K562 (cell line): ENCODE results near the gene NACC1. TPM values are rescaled to one million over a fixed set of nuclear protein-coding genes. Genes with fewer than 3 reads are reported as not detected.
A peak's percentile ranks its signal among the peaks of the same experiment; 100 is the strongest.

Experiments
- CBFA2T2 ChIP-seq: fragments of 450-650 bp; conservative IDR thresholded peaks from 2 replicates; pipeline ENCODE4 v1.6.1; 2017; ENCODE audit warnings: mild to moderate bottlenecking
- HDAC1 ChIP-seq, 2 experiments: fragments of 450-650 bp; IDR thresholded peaks; 2 replicates each; pipeline ENCODE4 v1.6.1; 2016 to 2017; ENCODE audit warnings: inconsistent platforms in 1 of 2, mild to moderate bottlenecking in 1 of 2, moderate library complexity in 1 of 2
- MAZ ChIP-seq, 2 experiments: fragments of 450-650 bp in 1 of 2; sonication (generic) in 1 of 2; formaldehyde crosslinking; IDR thresholded peaks in 1 of 2; conservative IDR thresholded peaks in 1 of 2; 2 replicates each; pipeline versions ENCODE4 v1.4.0 to v1.5.0; 2020; ENCODE audit warnings: mild to moderate bottlenecking in 1 of 2, missing genetic modification reagents in 1 of 2
- SAFB2 ChIP-seq: fragments of 200-400 bp; formaldehyde crosslinking; IDR thresholded peaks from 2 replicates; pipeline ENCODE4 v1.6.1; 2018; ENCODE audit warnings: borderline replicate concordance, low read length, low read depth, moderate library complexity; ENCODE audit not compliant: severe bottlenecking
- SP1 ChIP-seq: sonication (generic); formaldehyde crosslinking; IDR thresholded peaks from 2 replicates; pipeline ENCODE4 v1.8.1; 2022; ENCODE audit warnings: mild to moderate bottlenecking, missing genetic modification reagents
- TAF1 ChIP-seq: IDR thresholded peaks from 2 replicates; pipeline ENCODE4 v1.6.1; 2011; ENCODE audit warnings: mild to moderate bottlenecking, low read length, moderate library complexity; ENCODE audit not compliant: insufficient read depth, control insufficient read depth, severe bottlenecking; ENCODE audit errors: extremely low read depth
- TEAD1 ChIP-seq, 2 experiments: fragments of 450-650 bp in 1 of 2; sonication (generic) in 1 of 2; formaldehyde crosslinking; IDR thresholded peaks; 2 replicates each; pipeline versions ENCODE4 v1.4.0 to v1.8.0; 2020 to 2022; ENCODE audit warnings: mild to moderate bottlenecking in 2 of 2, missing genetic modification reagents in 1 of 2
- U2AF1 ChIP-seq: fragments of 200-400 bp; formaldehyde crosslinking; optimal IDR thresholded peaks from 2 replicates; pipeline ENCODE3; 2017; ENCODE audit warnings: mild to moderate bottlenecking, low read depth, low read length, moderate library complexity
- ZNF76 ChIP-seq: fragments of 250-450 bp; sonication (Bioruptor Pico); IDR thresholded peaks from 2 replicates; pipeline ENCODE4 v1.4.0; 2020; ENCODE audit warnings: mild to moderate bottlenecking, moderate library complexity, borderline replicate concordance
- ZNF79 ChIP-seq: fragments of 250-450 bp; sonication (Bioruptor Pico); IDR thresholded peaks from 2 replicates; pipeline ENCODE4 v1.4.0; 2020; ENCODE audit warnings: low read depth, mild to moderate bottlenecking, moderate library complexity
- ZNF830 ChIP-seq: fragments of 250-450 bp; sonication (Bioruptor Pico); IDR thresholded peaks from 2 replicates; pipeline ENCODE4 v1.5.0; 2021; ENCODE audit warnings: mild to moderate bottlenecking
- ZSCAN29 ChIP-seq: fragments of 450-650 bp; IDR thresholded peaks from 2 replicates; pipeline ENCODE4 v1.6.1; 2017
- polyA plus RNA-seq, 8 experiments: library from polyadenylated mRNA; depleted of rRNA in 4 of 8; stranded (reverse) in 5 of 8; unstranded in 3 of 8; fragments of >200 nt; fragmentation: Nextera tagmentation in 2 of 8; fragmentation: Illumina TruSeq in 1 of 8; extraction: Ambion mirVana in 2 of 8; extraction: Trizol in 1 of 8; gene quantifications; 2 replicates each; pipeline versions ENCODE4 v1.2.1 to v1.2.3, GENCODE V29; 2011 to 2014; ENCODE audit warnings: inconsistent platforms in 1 of 8, missing spikeins in 1 of 8
- total RNA-seq, 7 experiments: library from RNA; depleted of rRNA in 6 of 7; stranded (reverse); fragments of >200 nt in 6 of 7; fragmentation: Illumina TruSeq in 2 of 7; extraction: Trizol in 2 of 7; gene quantifications; 2 replicates each; pipeline versions ENCODE4 v1.2.1 to v1.2.3, GENCODE V29; 2011 to 2021; ENCODE audit warnings: low replicate concordance in 1 of 7
- TF ChIP-seq, protein P1 (sequence below): conservative IDR thresholded peaks from 2 replicates; pipeline ENCODE4 v1.6.1; 2011; ENCODE audit warnings: low read depth, mild to moderate bottlenecking, low read length; ENCODE audit not compliant: control insufficient read depth
- TF ChIP-seq, protein P2 (sequence below), 2 experiments: fragments of 450-650 bp in 1 of 2; IDR thresholded peaks; 2 replicates each; pipeline ENCODE4 v1.6.1; 2011 to 2017; ENCODE audit warnings: low read depth in 2 of 2, antibody characterized with exemption in 1 of 2, borderline replicate concordance in 1 of 2, low read length in 1 of 2, mild to moderate bottlenecking in 1 of 2, mixed read lengths in 1 of 2; ENCODE audit not compliant: control insufficient read depth in 1 of 2
- TF ChIP-seq, protein P3 (sequence below), 2 experiments: fragments of 200-800 bp in 1 of 2; sonication (Bioruptor generic) in 1 of 2; sonication (generic) in 1 of 2; formaldehyde crosslinking in 1 of 2; IDR thresholded peaks in 1 of 2; conservative IDR thresholded peaks in 1 of 2; 2 replicates each; pipeline versions ENCODE4 v1.5.0 to v1.6.1; 2016 to 2020; ENCODE audit warnings: missing compliant biosample characterization in 1 of 2, missing genetic modification characterization in 1 of 2, missing genetic modification reagents in 1 of 2
- TF ChIP-seq, protein P4 (sequence below), 2 experiments: IDR thresholded peaks; 2 replicates each; pipeline ENCODE4 v1.6.1; 2011; ENCODE audit warnings: borderline replicate concordance in 1 of 2, control low read depth in 1 of 2, low read depth in 1 of 2, low read length in 1 of 2, mild to moderate bottlenecking in 1 of 2, mixed read lengths in 1 of 2, moderate library complexity in 1 of 2; ENCODE audit not compliant: insufficient read depth in 1 of 2, insufficient read length in 1 of 2, poor library complexity in 1 of 2, severe bottlenecking in 1 of 2; ENCODE audit errors: extremely low read depth in 1 of 2

NACC1 gene
- total and polyA plus RNA-seq, 9 of the 15 experiments (the other 6 are each of a cell fraction or from before 2014, with no cell fraction given), result 0.04 to 96.6 (median 25.8) TPM

DNA sequence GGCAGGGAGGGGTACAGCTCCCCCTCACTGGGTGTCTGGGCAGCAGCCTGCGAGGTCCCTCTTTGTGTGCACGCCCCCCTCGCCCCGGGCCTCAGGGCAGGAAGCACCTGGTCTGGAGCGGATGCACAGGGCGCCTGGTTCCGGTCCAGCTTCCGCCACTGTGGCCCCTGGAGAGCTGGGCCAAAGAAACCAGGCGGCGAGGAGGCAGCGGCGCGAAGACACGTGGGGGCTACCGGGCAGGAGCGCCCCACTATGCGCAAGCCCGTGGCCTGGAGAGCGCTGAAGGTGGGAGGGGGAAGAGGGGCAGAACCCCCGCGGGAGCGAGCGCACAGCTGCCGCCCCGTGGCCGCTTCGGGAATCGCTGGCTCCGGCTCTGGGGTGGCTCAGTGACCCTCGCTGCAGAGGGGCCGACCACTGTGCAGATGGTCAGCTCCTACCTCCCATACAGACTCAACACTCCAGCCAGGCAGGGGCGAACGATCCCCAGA lies 13.7 kb upstream of the NACC1 start (continued):
- peak; percentile 99 for TF ChIP-seq MAZ (CRISPR knock-in tag; conservative IDR thresholded peaks at IDR 0.05 in 1 of 2, IDR thresholded peaks at IDR 0.05 in 1 of 2)
- TF ChIP-seq ZNF79 (CRISPR knock-in tag), result 0 out of 2 replicates have a peak, but pooled peaks have one; percentile 18
- no peak for TF ChIP-seq SAFB2
- peak; percentile 84; the same call in 1 of the 2 replicates for TF ChIP-seq ZNF76
- TF ChIP-seq HDAC1 (IDR thresholded peaks at IDR 0.05), result peak in 1 of 2 experiments; percentile 69; a peak in 2 of 4 replicates
- TF ChIP-seq, protein P1, sequence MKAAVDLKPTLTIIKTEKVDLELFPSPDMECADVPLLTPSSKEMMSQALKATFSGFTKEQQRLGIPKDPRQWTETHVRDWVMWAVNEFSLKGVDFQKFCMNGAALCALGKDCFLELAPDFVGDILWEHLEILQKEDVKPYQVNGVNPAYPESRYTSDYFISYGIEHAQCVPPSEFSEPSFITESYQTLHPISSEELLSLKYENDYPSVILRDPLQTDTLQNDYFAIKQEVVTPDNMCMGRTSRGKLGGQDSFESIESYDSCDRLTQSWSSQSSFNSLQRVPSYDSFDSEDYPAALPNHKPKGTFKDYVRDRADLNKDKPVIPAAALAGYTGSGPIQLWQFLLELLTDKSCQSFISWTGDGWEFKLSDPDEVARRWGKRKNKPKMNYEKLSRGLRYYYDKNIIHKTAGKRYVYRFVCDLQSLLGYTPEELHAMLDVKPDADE, result 0 out of 2 replicates have a peak, but pooled peaks have one; percentile 31
- peak; percentile 66; the same call in 1 of the 2 replicates for TF ChIP-seq SP1
- peak; percentile 12 for TF ChIP-seq TAF1
- TF ChIP-seq, protein P2, sequence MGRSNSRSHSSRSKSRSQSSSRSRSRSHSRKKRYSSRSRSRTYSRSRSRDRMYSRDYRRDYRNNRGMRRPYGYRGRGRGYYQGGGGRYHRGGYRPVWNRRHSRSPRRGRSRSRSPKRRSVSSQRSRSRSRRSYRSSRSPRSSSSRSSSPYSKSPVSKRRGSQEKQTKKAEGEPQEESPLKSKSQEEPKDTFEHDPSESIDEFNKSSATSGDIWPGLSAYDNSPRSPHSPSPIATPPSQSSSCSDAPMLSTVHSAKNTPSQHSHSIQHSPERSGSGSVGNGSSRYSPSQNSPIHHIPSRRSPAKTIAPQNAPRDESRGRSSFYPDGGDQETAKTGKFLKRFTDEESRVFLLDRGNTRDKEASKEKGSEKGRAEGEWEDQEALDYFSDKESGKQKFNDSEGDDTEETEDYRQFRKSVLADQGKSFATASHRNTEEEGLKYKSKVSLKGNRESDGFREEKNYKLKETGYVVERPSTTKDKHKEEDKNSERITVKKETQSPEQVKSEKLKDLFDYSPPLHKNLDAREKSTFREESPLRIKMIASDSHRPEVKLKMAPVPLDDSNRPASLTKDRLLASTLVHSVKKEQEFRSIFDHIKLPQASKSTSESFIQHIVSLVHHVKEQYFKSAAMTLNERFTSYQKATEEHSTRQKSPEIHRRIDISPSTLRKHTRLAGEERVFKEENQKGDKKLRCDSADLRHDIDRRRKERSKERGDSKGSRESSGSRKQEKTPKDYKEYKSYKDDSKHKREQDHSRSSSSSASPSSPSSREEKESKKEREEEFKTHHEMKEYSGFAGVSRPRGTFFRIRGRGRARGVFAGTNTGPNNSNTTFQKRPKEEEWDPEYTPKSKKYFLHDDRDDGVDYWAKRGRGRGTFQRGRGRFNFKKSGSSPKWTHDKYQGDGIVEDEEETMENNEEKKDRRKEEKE (IDR thresholded peaks at IDR 0.05; ENCODE audit: borderline replicate concordance in 1 of 2, control insufficient read depth in 1 of 2, low read depth in 2 of 2, low read length in 1 of 2), result no peak
- no peak for TF ChIP-seq ZNF830 (CRISPR knock-in tag)
- no peak for TF ChIP-seq ZSCAN29
- TF ChIP-seq, protein P3, sequence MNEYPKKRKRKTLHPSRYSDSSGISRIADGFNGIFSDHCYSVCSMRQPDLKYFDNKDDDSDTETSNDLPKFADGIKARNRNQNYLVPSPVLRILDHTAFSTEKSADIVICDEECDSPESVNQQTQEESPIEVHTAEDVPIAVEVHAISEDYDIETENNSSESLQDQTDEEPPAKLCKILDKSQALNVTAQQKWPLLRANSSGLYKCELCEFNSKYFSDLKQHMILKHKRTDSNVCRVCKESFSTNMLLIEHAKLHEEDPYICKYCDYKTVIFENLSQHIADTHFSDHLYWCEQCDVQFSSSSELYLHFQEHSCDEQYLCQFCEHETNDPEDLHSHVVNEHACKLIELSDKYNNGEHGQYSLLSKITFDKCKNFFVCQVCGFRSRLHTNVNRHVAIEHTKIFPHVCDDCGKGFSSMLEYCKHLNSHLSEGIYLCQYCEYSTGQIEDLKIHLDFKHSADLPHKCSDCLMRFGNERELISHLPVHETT (CRISPR knock-in tag; conservative IDR thresholded peaks at IDR 0.05 in 1 of 2, IDR thresholded peaks at IDR 0.05 in 1 of 2), result no peak
- peak in 1 of 2 experiments; percentile 59; a peak in 2 of 4 replicates for TF ChIP-seq TEAD1 (CRISPR knock-in tag; IDR thresholded peaks at IDR 0.05)
- TF ChIP-seq U2AF1, result no peak
- TF ChIP-seq CBFA2T2, result peak; percentile 19; the same call in 1 of the 2 replicates
- TF ChIP-seq, protein P4, sequence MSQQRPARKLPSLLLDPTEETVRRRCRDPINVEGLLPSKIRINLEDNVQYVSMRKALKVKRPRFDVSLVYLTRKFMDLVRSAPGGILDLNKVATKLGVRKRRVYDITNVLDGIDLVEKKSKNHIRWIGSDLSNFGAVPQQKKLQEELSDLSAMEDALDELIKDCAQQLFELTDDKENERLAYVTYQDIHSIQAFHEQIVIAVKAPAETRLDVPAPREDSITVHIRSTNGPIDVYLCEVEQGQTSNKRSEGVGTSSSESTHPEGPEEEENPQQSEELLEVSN (IDR thresholded peaks at IDR 0.05; ENCODE audit: borderline replicate concordance in 1 of 2, extremely low read depth in 1 of 2, insufficient read depth in 1 of 2, insufficient read length in 1 of 2, low read depth in 1 of 2, low read length in 1 of 2, poor library complexity in 1 of 2, severe bottlenecking in 1 of 2), result peak; percentile 48 to 58
